Middle frontal gyrus (tissue), 1 donor: ENCODE measurements around the gene HBS1L.

ENCODE experiments used
- DNase-seq: peaks from one replicate; pipeline ENCODE4 v3.0.0-alpha.2; 2015; ENCODE audit warnings: low spot score; ENCODE audit errors: extremely low spot score

Gene HBS1L

DNA sequence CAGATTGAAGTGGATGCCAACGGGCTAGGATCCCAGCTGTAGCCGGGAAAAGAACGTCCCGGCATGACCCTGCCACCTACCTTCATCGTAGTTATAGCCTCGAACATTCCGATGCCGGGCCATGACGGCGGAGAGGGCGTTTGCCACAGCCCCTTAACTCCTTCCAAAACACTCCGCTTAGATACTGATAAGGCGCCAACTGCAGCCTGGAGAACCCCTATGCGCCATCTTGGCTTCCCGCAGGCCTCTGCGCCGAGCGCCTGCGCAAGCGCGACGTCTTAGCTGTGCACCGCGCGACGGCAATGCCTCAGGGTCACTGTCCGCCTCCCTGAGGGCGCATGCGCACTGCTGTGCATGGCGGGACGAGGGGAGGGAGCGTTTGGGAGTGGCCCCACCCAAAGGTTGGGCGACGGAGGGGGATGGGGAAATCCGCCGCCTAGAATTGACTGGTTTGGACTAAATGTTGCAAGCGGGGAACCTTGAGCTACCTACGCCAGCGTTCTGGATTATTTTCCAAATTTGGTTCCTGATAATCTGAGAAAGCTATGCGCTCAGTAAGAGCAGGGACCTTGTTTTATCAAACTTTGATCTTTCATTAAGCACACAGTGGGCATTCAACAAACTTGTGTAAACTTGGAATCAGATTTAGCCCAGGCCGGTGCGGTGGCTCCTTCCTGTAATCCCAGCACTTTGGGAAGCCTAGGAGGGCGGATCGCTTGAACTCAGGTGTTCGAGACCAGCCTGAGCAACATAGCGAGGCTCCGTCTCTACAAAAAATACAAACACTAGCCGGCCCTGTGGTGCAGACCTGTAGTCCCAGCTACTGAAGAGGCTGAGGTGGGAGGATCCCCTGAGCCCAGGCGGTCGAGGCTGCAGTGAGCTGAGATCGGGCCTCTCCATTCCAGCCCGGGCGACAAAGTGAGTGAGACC lies at the start of gene HBS1L:
TSS of gene HBS1L (minus strand) at position 254 of the 930 bp plus-strand sequence. CDS start at position 123, 131 bp downstream.
- peak; percentile 93 for DNase-seq

DNA sequence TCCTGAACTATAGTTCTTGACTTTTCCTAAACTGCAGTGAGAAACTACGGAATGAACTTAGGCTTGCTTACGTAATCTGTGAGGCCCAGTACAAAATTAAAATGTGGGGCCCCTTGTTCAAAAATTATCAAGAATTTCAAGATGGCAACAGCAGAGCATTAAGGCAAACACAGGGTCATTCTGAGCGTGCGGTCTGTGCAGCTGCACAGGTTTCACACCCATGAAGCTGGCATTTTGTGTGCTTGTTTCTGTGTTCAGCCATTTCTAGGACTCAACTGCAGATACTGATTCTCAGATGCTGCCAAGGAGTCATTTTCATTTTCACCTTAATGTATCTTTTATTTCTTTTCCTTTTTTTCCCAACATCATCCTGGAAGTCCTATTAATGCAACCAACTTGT lies 49.6 kb upstream of the HBS1L start:
- DNase-seq, result no peak

DNA sequence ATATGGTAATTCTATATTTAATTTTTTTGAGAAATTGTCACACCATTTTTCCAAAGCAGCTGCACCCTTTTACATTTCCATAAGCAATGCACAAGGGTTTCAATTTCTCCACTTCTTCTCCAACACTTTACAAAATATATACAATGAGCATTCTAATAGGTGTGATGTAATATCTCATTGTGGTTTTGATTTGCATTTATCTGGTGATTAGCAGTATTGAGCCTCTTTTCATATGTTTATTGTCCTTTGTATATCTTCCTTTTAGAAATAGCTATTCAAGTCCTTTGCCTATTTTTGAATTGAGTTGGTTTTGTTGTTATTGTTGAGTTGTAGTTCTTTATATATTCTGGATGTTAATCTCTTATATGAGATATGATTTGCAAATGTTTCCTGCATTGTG lies 47.6 kb upstream of the HBS1L start:
- DNase-seq, result no peak

DNA sequence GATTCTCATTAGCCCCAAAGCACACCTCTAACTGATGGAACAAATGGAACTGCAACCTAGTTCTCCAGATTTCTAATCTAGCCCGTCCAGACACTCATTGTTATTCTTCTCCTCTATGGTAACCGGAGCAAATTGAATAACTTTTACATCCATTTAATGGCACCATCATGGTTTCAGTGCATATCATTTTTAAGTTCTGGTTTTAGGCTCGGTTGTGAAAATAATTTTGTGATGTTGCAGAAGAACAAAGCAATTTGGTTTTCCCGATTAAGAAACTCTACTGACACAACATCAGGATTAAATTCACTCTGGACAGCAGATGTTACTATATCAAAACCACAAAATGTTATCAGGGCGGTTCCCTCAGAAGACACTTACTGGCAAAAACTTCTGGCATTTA lies 42.5 kb upstream of the HBS1L start:
- DNase-seq, result no peak

DNA sequence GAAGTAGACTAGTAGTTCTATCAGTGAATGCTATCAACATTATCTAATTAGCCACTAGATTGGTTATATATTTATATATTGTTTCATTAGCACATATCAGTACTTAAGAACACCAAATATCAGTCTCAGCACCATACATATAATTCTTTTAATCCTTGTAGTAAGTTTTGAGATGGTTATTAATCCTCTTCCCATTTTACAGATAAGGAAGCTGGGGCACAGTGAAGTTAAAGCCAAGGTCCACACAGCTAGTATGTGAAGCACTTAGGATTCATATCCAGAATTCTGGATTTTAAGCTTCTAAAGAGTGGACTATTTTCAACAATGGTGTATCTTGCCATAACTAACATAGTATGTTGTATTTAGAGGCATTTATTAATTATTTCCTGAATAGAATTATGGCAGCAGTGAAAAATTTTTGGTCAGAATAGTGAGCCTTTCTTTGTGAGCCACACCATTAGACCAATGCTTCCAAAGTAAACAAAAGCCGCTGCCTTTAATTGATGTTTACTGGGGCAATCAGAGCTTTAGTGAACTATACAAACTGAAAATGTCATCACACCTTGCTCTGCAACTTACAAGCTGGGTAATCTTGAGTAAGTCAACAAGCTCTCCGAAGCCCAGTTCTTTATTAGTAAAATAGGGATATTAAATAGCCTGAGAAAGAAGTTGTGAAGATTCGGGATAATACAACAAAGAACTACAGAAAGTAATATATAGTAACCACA lies 41.9 kb upstream of the HBS1L start:
- no peak for DNase-seq

DNA sequence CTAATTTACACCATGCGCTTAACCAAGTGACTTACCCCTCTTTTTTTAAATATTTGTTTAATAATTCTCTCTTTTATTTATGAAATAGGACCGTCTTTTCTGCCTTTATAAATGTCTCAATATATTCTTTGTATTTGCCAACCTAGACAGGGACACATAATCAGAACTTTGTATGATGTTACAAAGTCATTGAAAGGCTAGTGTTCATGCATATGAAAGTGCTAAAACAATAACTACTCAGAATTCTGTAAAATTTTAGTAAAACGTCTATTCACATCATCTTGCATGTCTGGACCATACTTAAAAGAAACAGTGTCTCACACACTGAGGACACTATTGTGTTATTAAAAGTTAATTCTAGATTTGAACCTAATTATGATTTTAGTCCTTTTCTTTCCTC lies 41.1 kb upstream of the HBS1L start:
- no peak for DNase-seq

DNA sequence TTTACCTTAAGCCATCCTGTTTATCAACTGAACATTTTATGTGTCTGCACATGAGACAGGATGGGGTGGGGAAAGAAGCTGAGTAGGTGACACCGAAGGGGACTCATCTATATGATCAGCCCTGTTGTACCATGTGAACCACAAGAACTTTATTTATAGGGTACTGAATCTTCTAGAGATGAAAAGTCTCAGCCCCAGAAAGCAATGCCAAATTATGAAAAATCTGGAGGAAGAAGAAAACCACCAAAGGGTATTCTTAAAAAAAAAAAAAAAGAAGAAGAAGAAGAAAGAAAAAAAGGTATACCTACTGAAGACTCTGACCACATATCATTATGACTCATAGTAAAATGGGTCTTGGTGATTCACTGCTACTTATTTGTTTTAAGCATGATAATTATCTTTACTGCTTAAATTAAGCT lies 39.8 kb upstream of the HBS1L start:
- DNase-seq, result no peak

DNA sequence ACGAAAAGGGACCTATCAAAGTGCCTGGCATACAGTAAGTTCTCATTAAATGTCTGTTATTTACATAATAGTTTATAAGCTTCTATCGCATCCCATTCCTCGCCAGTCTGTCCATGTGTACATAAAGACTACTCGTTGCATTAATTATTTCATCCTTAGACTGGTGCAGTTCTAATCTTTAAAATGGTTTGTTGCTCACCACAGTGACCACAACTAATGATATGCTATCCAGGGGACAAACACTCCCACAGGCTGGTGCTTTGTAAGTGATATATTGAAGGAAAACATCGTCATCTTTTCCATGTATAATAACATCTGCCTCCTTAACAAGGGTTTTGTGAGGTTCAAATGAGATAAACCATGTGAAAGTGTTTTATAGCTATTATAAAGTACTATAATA lies 39.0 kb upstream of the HBS1L start:
- no peak for DNase-seq

DNA sequence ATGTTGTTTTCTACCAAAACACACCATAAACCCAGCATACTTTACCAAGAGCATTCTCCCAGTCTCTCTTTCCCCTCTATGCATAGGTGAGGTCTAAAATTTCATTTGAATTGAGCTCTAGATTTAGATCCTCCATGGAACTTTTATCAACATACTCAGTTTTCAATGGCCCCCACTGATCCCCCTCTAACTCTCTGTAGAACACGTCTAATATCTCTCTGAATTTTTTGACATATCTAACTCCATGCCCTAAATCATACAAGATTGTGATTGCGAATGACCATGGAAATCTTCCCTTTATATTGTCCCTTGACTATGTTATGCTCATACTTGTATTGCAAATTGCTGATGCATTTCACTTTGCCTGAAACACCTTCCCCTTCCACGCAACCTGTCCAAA lies 38.1 kb upstream of the HBS1L start:
- DNase-seq, result no peak

DNA sequence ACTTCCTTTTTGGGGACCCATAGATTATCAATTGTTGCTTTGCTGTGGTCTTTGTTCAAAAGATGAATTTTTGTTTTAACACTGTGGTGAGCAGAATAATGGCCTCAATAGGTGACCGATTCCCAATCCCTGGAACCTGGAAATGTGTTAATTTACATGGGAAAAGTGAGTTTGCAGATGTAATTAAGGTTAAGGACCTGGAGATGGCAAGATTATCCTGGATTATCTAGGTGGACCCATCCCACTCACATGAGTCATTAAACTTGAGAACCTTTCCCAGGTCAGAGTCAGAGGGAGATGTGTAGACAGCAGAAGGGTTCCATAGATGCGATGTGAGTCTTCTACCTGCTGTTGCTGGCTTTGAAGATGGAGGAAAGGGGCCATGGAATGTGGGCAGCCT lies 36.2 kb upstream of the HBS1L start:
- DNase-seq, result no peak

DNA sequence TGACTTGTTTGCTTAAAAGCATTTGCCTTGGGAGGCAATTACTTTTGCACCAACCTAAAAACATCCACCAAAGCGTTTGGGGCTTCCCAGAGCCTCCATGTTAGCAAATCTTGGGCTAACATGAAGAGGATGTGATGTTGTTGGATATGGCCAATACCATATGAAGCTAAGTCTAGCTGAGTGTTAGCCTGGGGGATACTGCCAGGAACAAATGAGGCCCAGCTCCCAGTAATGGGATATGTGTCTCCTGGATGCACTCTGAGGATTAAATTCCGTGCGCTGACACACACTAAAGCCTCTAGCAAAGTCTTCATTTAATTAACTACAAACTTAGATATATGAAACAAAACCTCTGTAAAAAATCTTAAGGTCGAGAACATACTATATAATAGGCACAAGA lies 35.3 kb upstream of the HBS1L start:
- no peak for DNase-seq

DNA sequence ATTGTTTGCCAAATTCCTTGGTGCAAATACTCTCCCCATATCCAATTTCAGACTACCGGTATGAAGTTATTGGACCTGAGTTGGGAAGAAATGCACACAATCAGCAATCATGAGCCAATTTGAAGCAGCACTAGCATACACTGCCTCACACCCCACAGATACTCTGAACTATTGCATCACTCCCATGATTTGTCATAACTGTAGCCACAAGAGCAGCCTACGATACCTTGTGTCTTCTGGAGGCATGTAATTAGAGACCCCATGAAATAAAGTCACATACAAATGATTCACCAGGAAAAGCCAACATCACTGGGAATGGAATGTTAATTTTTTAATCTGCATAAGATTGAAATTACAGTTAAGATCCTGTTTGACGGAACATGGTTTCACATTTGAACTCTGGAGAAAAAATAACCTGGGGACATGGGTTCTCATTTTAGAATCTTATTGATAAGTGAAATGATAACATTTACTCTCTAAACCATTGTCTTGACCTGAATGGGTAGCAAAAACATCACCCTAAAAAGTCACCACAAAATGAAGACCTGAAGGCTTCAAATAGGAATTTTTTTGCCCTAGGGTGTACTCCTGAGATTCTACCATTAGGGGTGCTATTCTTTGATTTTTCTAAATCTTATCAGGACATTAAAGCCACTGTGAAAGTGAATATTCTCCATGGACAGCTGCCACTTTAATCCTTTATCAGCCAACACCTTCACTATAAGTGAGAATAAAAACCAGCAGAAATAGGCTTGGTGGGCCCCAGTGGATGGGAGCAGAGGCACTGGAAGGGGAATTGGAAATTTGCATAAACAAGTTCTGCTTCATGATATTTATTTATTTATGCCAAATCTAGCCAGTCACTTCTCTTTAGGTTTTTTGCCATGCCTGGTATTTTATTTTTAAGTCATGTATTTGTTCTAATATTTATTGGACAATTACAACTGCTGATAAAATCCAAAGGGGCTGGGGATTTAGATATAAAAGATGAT lies 34.5 kb upstream of the HBS1L start:
- DNase-seq, result no peak

DNA sequence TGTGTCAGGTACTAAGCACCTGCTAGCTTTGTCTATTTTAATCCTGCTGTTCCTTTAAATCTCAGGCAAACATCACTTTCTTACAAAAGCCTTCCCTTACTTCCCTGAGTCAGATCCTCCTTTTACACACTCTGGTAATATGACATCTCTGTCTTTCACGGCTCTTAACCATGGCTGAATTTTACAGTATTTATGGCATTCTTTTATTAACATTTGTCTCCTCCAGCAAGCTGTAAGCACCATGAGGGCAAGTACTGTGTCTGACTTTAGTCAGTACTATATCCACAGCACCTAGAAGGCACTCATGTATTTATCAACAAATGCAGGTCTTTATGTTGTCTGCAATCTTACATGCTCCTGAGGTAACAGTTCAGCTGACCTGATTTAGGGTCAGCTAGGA lies 33.7 kb upstream of the HBS1L start:
- no peak for DNase-seq

DNA sequence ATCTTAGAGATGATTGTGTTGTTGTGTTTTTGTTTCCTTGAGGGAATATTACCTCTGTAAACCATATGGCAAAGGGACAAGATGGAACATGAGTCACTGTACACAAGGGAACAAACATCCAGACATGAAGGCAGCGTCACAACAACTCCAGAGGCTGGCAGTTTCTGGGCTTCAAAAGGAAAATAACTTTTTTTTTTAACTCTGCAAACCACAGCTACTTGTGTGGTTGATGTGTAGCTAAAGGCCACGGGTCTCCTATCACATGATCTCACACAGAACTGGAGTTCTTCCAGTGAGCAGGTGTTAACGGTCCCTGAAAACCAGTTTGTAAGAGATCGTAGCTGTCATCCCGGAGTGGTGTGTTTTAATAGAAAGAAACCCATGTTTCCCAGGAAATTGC lies 33.2 kb upstream of the HBS1L start:
- no peak for DNase-seq

DNA sequence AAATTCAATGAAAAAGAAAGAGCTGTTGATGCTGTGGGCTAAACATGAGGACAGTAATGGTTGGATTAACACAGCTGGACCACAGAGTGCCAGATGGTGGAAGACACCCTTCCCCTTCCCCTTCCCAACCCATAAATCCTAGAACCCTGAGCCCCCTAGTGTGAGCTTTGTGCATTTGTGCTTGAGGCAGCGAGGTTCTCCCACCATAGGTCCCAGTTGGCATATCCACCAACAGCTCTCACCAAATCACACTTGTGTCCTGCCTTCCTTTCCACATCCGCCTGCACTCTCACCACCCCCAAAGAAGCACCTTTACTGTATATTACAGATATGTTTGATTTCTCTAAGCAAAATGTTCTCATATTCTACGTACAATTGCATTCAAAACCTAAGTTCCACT lies 32.8 kb upstream of the HBS1L start:
- DNase-seq, result no peak

DNA sequence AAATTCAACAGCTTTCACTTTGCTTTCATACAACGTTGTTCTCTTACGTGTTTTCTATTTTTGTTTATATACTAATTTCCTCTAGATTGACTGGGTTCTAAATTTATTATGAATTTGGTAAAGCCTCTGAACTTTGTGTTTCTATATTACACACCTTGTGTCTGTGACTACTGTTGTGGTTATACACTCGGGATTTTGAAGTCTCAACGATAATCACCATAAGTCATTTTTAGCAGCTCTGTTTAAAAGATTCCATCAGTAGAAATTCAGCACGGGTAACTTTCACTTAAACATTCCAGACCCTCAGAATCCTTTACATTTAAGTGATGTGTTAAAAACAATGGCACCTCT lies 31.8 kb upstream of the HBS1L start:
- DNase-seq, result no peak

DNA sequence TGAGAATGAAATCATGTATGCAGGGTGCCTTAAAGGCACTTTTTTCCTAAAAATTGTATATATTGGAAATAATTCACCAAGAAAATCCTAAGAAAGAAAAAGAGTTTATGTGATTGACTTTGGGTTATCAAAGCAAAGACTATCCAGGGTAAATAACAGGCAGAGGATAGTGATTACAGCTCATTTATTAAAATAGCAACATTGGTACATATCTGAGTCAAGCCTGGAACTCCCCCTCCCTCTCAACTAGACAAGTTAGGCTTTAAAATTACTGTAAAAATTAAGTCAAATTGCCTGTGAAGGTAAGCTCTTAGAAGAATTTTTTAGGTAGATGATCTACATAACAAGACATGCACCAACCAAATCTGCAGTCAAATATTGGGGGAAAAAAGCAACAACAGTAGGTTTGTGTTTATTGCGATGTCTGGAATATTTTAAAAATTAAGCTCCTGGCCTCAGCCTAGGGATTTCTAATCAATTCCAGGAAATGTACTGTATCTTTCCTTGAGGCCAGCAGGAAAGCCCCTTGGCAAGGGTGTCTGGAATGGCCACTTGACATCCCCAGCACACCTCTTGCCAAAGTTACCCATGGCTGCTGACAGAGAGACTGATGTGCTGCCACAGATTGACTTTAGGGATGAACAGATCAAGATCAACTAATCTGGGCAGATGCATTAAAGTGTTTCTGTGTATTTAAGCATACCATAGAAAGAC lies 31.2 kb upstream of the HBS1L start:
- DNase-seq, result no peak

DNA sequence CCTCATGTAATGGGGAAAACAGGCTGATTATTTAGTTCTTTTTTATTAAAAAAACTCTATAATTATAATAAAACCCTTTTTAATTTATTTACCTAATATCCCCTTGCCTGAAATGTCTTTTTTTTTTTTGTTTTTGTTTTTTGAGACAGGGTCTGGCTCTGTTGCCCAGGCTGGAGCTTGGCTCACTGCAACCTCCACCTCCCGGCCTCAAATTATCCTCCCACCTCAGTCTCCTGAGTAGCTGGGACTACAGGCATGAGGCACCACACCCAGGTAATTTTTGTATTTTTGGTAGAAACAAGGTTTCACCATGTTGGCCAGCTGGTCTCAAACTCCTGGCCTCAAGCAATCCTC lies 30.3 kb upstream of the HBS1L start:
- no peak for DNase-seq

DNA sequence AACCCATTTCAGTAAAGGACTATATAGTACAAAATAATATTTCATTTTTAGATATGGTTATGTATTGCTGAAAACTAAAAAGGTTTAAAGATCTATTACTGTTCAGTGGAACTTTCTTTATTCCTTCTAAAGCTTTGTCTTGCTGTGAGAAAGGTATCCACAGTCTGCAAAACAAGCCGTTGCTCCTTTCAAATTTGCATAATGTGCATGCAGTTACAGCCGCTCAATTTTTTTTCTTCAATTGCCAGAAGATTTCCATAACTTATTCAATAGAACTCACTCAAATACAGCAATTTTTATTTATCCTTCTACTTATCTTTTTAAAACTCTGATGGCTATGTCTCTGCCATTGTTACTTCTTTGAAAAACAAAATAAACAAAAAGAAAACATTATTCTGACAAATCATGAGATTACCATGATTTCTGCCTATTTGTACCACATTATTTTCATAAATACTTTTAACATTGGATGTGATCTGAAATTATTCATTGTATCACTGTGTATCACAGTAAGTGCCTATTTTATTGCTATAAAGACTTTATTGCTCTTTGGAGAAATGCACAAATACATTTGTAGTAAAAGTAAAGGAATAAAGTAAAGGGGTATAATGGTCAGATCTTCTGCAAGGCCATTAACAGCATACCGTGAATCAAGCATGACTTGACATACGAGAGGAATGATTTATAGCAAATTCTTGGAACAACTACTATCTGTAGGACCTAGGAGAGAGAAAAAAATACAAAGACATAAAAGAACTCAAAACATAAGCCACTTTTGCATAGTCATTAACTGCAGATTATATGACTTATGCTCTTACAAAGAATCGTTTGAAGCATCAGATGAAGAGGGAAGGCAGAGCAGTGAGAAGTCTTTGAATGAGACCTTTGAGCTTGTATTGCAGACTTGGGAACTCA lies 29.6 kb upstream of the HBS1L start:
- no peak for DNase-seq

DNA sequence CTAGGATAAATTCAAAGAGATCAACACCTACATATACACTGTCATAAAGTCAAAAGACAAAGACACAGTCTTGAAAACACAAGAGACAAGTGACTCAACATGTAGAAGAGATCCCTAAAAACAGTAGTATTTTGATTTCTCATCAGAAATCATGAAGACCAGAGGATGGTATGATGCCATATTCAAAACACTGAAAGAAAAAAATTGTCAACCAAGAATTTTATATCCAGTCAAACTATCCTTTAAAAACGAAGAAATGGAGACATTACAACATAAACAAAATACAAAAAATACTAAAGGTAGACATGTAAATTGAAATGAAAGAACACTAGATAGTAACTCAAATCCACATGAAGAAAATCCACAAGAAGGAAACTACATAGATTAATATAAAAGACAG lies 27.3 kb upstream of the HBS1L start:
- DNase-seq, result no peak
